OCI-LY3 (cell line): ENCODE measurements around the gene ZNF366.

Experiments
- H2AFZ ChIP-seq: fragments of 200-600, 300-600 bp; shearing (Covaris generic); 2 replicates; pipeline ENCODE4 v1.6.0; 2014; ENCODE audit warnings: antibody characterized with exemption, low read depth, low read length
- H3K27ac ChIP-seq: fragments of 200-600, 300-600 bp; sonication (generic); 2 replicates; pipeline ENCODE4 v1.5.1; 2014; ENCODE audit warnings: mild to moderate bottlenecking, low read length, moderate library complexity, mixed read lengths
- H3K27me3 ChIP-seq: fragments of 200-600, 300-600 bp; sonication (generic); 2 replicates; pipeline ENCODE4 v1.6.1; 2014; ENCODE audit warnings: low read depth, low read length, mixed read lengths
- H3K36me3 ChIP-seq: fragments of 200-600, 300-600 bp; sonication (generic); replicated peaks from 2 replicates; pipeline ENCODE3; 2014; ENCODE audit warnings: low read depth, low read length, mixed read lengths
- H3K4me1 ChIP-seq: fragments of 300-600, 200-600 bp; sonication (generic); 2 replicates; pipeline ENCODE4 v1.6.1; 2014; ENCODE audit warnings: low read length, mixed read lengths
- H3K4me2 ChIP-seq: fragments of 200-600, 300-600 bp; sonication (generic); 2 replicates; pipeline ENCODE4 v1.6.1; 2014; ENCODE audit warnings: low read length, mixed read lengths
- H3K4me3 ChIP-seq: fragments of 300-600, 200-600 bp; sonication (generic); 2 replicates; pipeline ENCODE4 v1.5.1; 2014; ENCODE audit warnings: antibody characterized with exemption, mild to moderate bottlenecking, low read length, moderate library complexity
- H3K79me2 ChIP-seq: fragments of 300-600, 200-600 bp; shearing (Covaris generic); 2 replicates; pipeline ENCODE4 v1.6.1; 2014; ENCODE audit warnings: mild to moderate bottlenecking, low read length, mixed read lengths
- H3K9ac ChIP-seq: fragments of 300-600, 200-600 bp; shearing (Covaris generic); 2 replicates; pipeline ENCODE4 v1.6.0; 2014; ENCODE audit warnings: mild to moderate bottlenecking, low read length, moderate library complexity
- H3K9me3 ChIP-seq: fragments of 200-600, 300-600 bp; shearing (Covaris generic); 2 replicates; pipeline ENCODE4 v1.6.1; 2014; ENCODE audit warnings: low read length, mixed read lengths; ENCODE audit not compliant: insufficient read depth
- H4K20me1 ChIP-seq: fragments of 200-600, 300-600 bp; sonication (generic); 2 replicates; pipeline ENCODE4 v1.6.1; 2016; ENCODE audit warnings: low read length, mixed read lengths; ENCODE audit not compliant: insufficient read depth
- EZH2phosphoT487 ChIP-seq: fragments of 200-600 bp; shearing (Covaris generic); IDR thresholded peaks from 2 replicates; pipeline ENCODE4 v1.6.1; 2018; ENCODE audit warnings: antibody characterized with exemption, mixed run types, low read depth
- TF ChIP-seq, protein P1 (sequence below): fragments of 200-600, 300-600 bp; sonication (generic); IDR thresholded peaks from 2 replicates; pipeline ENCODE4 v1.5.1; 2014; ENCODE audit warnings: antibody characterized with exemption, low read length, low read depth

The ZNF366 gene

GRCh38 chr5:72539038-72539437 lies 31.8 kb upstream of the ZNF366 start:
- no peak overlapping the region for H3K27ac ChIP-seq
- no peaks in the 10 kb centered on the region for H4K20me1 ChIP-seq
- no peak overlapping the region for H3K4me3 ChIP-seq
- H3K79me2 ChIP-seq, result no peaks in the 10 kb centered on the region
- H3K4me2 ChIP-seq, result no peak overlapping the region
- H3K27me3 ChIP-seq, result peaks cover 8% of the 10 kb centered on the region; the same call in 1 of the 2 replicates
- no peak overlapping the region for H3K9ac ChIP-seq
- no peak for TF ChIP-seq EZH2phosphoT487
- TF ChIP-seq, protein P1, sequence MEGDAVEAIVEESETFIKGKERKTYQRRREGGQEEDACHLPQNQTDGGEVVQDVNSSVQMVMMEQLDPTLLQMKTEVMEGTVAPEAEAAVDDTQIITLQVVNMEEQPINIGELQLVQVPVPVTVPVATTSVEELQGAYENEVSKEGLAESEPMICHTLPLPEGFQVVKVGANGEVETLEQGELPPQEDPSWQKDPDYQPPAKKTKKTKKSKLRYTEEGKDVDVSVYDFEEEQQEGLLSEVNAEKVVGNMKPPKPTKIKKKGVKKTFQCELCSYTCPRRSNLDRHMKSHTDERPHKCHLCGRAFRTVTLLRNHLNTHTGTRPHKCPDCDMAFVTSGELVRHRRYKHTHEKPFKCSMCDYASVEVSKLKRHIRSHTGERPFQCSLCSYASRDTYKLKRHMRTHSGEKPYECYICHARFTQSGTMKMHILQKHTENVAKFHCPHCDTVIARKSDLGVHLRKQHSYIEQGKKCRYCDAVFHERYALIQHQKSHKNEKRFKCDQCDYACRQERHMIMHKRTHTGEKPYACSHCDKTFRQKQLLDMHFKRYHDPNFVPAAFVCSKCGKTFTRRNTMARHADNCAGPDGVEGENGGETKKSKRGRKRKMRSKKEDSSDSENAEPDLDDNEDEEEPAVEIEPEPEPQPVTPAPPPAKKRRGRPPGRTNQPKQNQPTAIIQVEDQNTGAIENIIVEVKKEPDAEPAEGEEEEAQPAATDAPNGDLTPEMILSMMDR, result no peak
- H2AFZ ChIP-seq, result no peak overlapping the region
- peaks cover 3% of the 10 kb centered on the region; the same call in 1 of the 2 replicates for H3K4me1 ChIP-seq
- no peaks in the 10 kb centered on the region for H3K9me3 ChIP-seq
- H3K36me3 ChIP-seq, result no peaks in the 10 kb centered on the region

- Histone ChIP-seq H3K9me3 (no peaks in the 10 kb centered on the region), H3K4me1 (peaks cover 3% of the 10 kb centered on the region; the same call in 1 of the 2 replicates), H3K79me2 (no peaks in the 10 kb centered on the region), H3K36me3 (no peaks in the 10 kb centered on the region), H4K20me1 (no peaks in the 10 kb centered on the region), H3K27me3 (peaks cover 8% of the 10 kb centered on the region; the same call in 1 of the 2 replicates), H3K9ac (no peak overlapping the region), H3K4me3 (no peak overlapping the region), H3K4me2 (no peak overlapping the region), H2AFZ (no peak overlapping the region), H3K27ac (no peak overlapping the region)
- TF ChIP-seq, protein P1, result no peak
- no peak for TF ChIP-seq EZH2phosphoT487
Measured at GRCh38 chr5:72537166-72537565, 30.0 kb upstream of the ZNF366 start.

GRCh38 chr5:72531496-72532190 lies 24.4 kb upstream of the ZNF366 start:
- Histone ChIP-seq H3K4me2 (no peak overlapping the region), H4K20me1 (no peaks in the 10 kb centered on the region), H3K27me3 (no peaks in the 10 kb centered on the region), H3K79me2 (no peaks in the 10 kb centered on the region), H3K4me3 (no peak overlapping the region), H3K9me3 (no peaks in the 10 kb centered on the region), H3K4me1 (peaks cover under 1% of the 10 kb centered on the region; the same call in 1 of the 2 replicates), H3K9ac (no peak overlapping the region), H3K27ac (no peak overlapping the region), H3K36me3 (no peaks in the 10 kb centered on the region), H2AFZ (no peak overlapping the region)
- no peak for TF ChIP-seq EZH2phosphoT487
- TF ChIP-seq, protein P1, result no peak

DNA sequence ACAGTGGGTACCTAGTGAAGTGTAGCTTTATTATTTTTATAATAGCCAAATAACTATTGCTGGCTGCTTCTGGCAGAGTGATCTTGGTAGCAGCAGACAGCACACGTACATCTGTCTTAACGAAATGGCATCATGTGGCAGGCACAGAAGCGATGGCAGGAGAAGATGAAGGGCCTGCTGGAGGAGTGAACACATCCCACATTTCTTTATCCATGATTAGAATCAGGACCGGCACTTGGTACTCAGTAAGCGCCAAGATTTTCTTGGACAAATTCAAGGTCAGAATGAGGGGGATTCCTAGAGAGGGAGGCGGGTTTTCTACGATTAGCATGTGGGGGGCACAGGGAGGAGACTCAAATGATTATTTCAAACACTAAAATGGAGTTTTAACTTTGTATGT lies 23.0 kb upstream of the ZNF366 start:
- no peak for TF ChIP-seq EZH2phosphoT487
- TF ChIP-seq, protein P1, result no peak
- H3K4me3 ChIP-seq, result no peak overlapping the region
- no peak overlapping the region for H3K9ac ChIP-seq
- H3K9me3 ChIP-seq, result no peaks in the 10 kb centered on the region
- no peak overlapping the region for H3K4me2 ChIP-seq
- no peaks in the 10 kb centered on the region for H3K4me1 ChIP-seq
- H3K27me3 ChIP-seq, result no peaks in the 10 kb centered on the region
- H3K79me2 ChIP-seq, result no peaks in the 10 kb centered on the region
- no peaks in the 10 kb centered on the region for H3K36me3 ChIP-seq
- H3K27ac ChIP-seq, result no peak overlapping the region
- no peak overlapping the region for H2AFZ ChIP-seq
- H4K20me1 ChIP-seq, result no peaks in the 10 kb centered on the region
